ENCODE data around the gene MAGI1.

Gene MAGI1

GRCh38 chr3:65687741-65688140, 351.0 kb downstream of the MAGI1 start:
- no peak for DNase-seq

GRCh38 chr3:65685621-65686235, 353.0 kb downstream of the MAGI1 start:
- no peak for DNase-seq

GRCh38 chr3:65678516-65678915, 360.2 kb downstream of the MAGI1 start:
- DNase-seq: no peak

- DNase-seq: no peak
These were observed 361.2 kb downstream of the MAGI1 start for GRCh38 chr3:65677486-65678010.

GRCh38 chr3:65676580-65676979, 362.1 kb downstream of the MAGI1 start:
- DNase-seq: no peak

GRCh38 chr3:65675011-65675410, 363.7 kb downstream of the MAGI1 start:
- no peak for DNase-seq

- DNase-seq: no peak
These were observed 364.5 kb downstream of the MAGI1 start for GRCh38 chr3:65674226-65674625.

- DNase-seq: peak; percentile 39
These were observed 365.6 kb downstream of the MAGI1 start for GRCh38 chr3:65672871-65673815.

GRCh38 chr3:65672061-65672460, 366.7 kb downstream of the MAGI1 start:
- no peak for DNase-seq

- no peak for DNase-seq
These were observed 367.7 kb downstream of the MAGI1 start for GRCh38 chr3:65671004-65671403.

GRCh38 chr3:65669163-65669875, 369.4 kb downstream of the MAGI1 start:
- no peak for DNase-seq

GRCh38 chr3:65667963-65668362, 370.8 kb downstream of the MAGI1 start:
- no peak for DNase-seq

GRCh38 chr3:65666448-65667091, 372.1 kb downstream of the MAGI1 start:
- no peak for DNase-seq

- no peak for DNase-seq
These were observed 372.8 kb downstream of the MAGI1 start for GRCh38 chr3:65665915-65666314.

GRCh38 chr3:65664931-65665330, 373.8 kb downstream of the MAGI1 start:
- no peak for DNase-seq

GRCh38 chr3:65664446-65664845, 374.3 kb downstream of the MAGI1 start:
- DNase-seq: no peak

- DNase-seq: no peak
These were observed 376.6 kb downstream of the MAGI1 start for GRCh38 chr3:65662095-65662494.

GRCh38 chr3:65660000-65660598, 378.6 kb downstream of the MAGI1 start:
- no peak for DNase-seq

- no peak for DNase-seq
These were observed 379.3 kb downstream of the MAGI1 start for GRCh38 chr3:65659396-65659795.

- DNase-seq: no peak
These were observed 380.3 kb downstream of the MAGI1 start for GRCh38 chr3:65658401-65658800.

- no peak for DNase-seq
These were observed 383.7 kb downstream of the MAGI1 start for GRCh38 chr3:65655061-65655460.

- no peak for DNase-seq
These were observed 385.0 kb downstream of the MAGI1 start for GRCh38 chr3:65653731-65654130.
